ENCODE data around the gene AKT2.

AKT2 gene

DNA sequence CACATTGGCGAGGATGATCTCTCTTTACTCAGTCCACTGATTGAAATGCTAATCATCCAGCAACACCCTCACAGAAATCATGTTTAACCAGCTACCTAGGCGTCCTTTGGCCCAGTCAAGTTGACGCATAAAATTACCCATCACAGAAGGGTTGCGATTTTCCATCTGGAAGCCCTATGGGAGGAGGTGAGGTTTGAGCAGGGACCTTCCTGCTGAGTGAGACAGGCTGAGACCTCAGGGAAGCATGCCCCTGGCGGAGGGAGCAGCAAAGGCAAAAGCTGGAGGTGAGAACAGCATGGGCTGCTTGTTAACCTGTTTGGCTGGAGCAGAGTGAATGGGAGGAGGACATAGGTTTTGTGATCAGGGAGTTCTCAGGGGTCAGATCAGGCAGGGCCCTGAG, 74.3 kb downstream of the AKT2 start:
- H3K27ac ChIP-seq: no peak overlapping the region
- TF ChIP-seq, protein P1, sequence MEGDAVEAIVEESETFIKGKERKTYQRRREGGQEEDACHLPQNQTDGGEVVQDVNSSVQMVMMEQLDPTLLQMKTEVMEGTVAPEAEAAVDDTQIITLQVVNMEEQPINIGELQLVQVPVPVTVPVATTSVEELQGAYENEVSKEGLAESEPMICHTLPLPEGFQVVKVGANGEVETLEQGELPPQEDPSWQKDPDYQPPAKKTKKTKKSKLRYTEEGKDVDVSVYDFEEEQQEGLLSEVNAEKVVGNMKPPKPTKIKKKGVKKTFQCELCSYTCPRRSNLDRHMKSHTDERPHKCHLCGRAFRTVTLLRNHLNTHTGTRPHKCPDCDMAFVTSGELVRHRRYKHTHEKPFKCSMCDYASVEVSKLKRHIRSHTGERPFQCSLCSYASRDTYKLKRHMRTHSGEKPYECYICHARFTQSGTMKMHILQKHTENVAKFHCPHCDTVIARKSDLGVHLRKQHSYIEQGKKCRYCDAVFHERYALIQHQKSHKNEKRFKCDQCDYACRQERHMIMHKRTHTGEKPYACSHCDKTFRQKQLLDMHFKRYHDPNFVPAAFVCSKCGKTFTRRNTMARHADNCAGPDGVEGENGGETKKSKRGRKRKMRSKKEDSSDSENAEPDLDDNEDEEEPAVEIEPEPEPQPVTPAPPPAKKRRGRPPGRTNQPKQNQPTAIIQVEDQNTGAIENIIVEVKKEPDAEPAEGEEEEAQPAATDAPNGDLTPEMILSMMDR (conservative IDR thresholded peaks at IDR 0.05): no peak
- TF ChIP-seq ZFX (IDR thresholded peaks at IDR 0.05): no peak

DNA sequence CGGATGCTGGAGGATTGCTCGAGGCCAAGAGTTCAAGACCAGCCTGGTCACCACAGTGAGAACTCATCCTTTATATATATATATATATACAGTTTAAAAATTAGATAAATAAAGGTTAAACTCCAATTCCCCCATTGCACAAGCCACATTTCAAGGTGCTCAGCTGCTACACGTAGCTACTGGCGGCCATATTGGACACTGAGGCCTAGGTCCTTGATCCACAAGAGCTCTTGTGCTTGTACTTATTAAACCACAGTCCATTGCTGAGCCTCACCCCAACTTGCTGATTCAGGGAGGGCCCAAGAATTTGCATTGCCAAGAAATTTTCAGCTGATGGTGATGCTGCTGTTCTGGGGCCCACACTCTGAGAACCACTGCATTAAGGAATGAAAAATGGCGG, 76.5 kb downstream of the AKT2 start:
- H3K27ac ChIP-seq: no peak overlapping the region
- TF ChIP-seq ZFX (IDR thresholded peaks at IDR 0.05): no peak
- TF ChIP-seq, protein P1 (conservative IDR thresholded peaks at IDR 0.05): no peak

DNA sequence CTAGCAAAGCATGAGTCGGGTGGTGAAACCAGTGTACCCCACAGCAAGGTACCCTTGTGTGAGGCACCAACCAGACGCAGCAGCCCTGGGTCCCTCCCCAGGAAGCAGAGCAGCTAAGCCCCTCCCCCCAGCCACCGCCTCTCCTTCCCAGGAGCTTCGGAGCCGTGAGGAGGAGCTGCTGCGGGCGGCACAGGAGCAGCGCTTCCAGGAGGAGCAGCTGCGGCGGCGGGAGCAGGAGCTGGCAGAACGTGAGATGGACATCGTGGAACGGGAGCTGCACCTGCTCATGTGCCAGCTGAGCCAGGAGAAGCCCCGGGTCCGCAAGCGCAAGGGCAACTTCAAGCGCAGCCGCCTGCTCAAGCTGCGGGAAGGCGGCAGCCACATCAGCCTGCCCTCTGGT, 79.4 kb downstream of the AKT2 start:
- TF ChIP-seq ZFX (IDR thresholded peaks at IDR 0.05): no peak
- TF ChIP-seq, protein P1 (conservative IDR thresholded peaks at IDR 0.05): no peak
- H3K27ac ChIP-seq: no peak overlapping the region

DNA sequence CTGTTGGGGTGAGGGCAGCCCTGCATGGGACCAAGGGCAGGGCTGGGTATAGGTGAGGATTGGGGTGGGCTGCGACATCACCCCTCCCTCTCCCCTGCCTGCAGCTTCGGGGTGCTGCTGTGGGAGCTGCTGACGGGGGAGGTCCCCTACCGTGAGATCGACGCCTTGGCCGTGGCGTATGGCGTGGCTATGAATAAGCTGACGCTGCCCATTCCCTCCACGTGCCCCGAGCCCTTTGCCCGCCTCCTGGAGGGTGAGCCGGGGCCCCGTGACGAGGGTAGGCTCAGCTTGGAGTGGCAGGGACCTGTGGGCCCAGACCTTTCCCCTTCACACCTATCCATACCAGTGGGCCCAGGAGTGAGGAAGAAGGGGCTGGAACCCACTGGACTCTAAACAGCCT, 80.8 kb downstream of the AKT2 start:
- no peak for TF ChIP-seq ZFX (IDR thresholded peaks at IDR 0.05)
- TF ChIP-seq, protein P1 (conservative IDR thresholded peaks at IDR 0.05): no peak

DNA sequence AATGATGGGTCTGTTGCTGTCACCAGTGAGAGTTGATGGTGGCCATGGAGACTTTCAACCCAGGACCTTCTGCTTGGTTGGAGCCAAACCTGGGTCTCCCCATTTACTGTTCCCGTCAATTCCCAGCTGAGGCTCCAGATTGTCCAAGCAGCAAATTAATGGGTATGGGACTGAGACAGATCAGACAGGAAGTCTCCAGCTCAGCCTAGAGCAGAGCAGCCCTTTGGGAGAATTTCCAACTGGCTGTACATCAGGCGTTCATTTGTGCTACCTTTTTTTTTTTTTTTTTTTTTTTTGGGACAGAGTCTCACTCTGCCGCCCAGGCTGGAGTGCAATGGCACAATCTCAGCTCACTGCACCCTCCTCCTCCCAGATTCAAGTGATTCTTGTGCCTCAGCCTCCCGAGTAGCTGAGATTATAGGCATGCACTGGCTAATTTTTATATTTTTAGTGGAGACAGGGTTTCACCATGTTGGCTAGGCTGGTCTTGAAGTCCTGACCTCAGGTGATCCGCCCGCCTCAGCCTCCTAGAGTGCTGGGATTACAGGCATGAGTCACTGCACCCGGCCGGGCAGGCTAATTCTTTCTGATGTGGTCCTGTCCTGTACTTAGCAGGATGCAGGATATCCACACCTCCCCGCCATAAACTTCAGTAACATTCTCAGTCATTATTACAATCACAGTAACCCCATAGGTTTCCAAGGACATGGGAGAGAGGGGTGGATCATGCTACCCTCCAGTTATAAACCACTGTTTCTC, 84.6 kb downstream of the AKT2 start:
- TF ChIP-seq, protein P1 (conservative IDR thresholded peaks at IDR 0.05): no peak
- TF ChIP-seq ZFX (IDR thresholded peaks at IDR 0.05): no peak
- H3K27ac ChIP-seq: no peak overlapping the region

More for the DNA sequence above, 80.8 kb downstream of the AKT2 start:
- no peak overlapping the region for H3K27ac ChIP-seq

DNA sequence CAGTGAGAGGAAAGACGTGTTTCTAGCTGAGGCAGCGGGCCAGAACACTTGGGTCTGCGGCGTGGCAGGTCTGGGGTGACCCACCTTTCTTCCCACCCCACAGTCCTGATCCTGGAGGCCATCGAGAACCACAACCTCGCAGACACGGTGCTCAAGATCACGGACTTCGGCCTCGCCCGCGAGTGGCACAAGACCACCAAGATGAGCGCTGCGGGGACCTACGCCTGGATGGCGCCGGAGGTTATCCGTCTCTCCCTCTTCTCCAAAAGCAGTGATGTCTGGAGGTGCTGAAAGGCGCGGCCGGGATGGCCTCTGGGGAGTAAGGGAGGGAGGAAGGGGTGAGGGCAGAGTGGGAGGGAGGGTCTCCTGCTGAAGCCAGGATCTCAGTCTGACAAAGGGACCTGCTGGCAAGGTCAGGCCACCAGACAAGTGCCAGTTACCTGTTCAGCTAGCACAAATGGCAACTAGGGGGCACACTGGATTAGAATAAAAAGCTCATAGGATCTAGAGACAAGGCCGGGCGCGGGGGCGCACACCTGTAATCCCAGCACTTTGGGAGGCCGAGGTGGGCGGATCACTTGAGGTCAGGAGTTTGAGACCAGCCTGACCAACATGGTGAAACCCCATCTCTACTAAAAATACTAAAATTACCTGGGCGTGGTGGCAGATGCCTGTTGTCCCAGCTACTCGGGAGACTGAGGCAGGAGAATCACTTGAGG, 86.7 kb downstream of the AKT2 start:
- H3K27ac ChIP-seq: no peak overlapping the region
- TF ChIP-seq, protein P1 (conservative IDR thresholded peaks at IDR 0.05): no peak
- no peak for TF ChIP-seq ZFX (IDR thresholded peaks at IDR 0.05)

DNA sequence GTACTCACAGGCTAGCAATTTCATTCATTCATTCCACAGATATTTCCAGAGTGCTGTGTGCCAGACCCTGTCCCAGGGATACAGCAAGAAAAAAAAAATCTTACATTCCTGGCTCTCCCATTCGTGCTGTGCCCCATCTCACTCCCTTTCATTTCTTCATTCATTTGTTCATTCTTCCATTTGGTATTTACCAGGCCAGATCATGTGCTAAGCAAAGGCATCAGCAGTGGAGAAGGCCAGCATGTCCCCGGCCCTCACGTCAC, 91.6 kb downstream of the AKT2 start:
- H3K27ac ChIP-seq: no peak overlapping the region
- no peak for TF ChIP-seq ZFX (IDR thresholded peaks at IDR 0.05)
- TF ChIP-seq, protein P1 (conservative IDR thresholded peaks at IDR 0.05): no peak

Measured in C4-2B (cell line).